ENCODE measurements around the gene SLAMF9. TPM values are rescaled to one million over a fixed set of nuclear protein-coding genes. Genes with fewer than 3 reads are reported as not detected.

Gene SLAMF9
- polyA plus RNA-seq, 1 donor (not counting 4 experiments of a cell fraction or from before 2014, with no cell fraction given): 0.31 TPM

GRCh38 chr1:159935305-159935704 is 18.7 kb downstream of the SLAMF9 start:
- DNase-seq (ENCODE audit: low read depth, low spot score) (no peak), FAIRE-seq (no peak)
- Histone ChIP-seq H3K9me3 (ENCODE audit: control insufficient read depth, low read depth, low read length) (no peaks in the 10 kb centered on the region), H3K9ac (ENCODE audit: control insufficient read depth, extremely low read depth, insufficient read depth, low read length) (no peak overlapping the region), H3K4me2 (ENCODE audit: control insufficient read depth, extremely low read depth, insufficient read depth, low read depth, low read length) (no peak overlapping the region), H3K27ac (ENCODE audit: control insufficient read depth, insufficient read depth, low read length) (no peak overlapping the region), H3K36me3 (ENCODE audit: control insufficient read depth in 2 of 2, extremely low read depth in 1 of 2, insufficient read depth in 2 of 2, low read length in 2 of 2) (peaks cover 6% of the 10 kb centered on the region in 2 experiments), H4K20me1 (ENCODE audit: control insufficient read depth, extremely low read depth, insufficient read depth, low read length) (no peaks in the 10 kb centered on the region), H3K9me1 (ENCODE audit: control insufficient read depth, extremely low read depth, insufficient read depth, low read length) (no peaks in the 10 kb centered on the region), H3K27me3 (ENCODE audit: control insufficient read depth, extremely low read depth, insufficient read depth, low read length) (no peaks in the 10 kb centered on the region), H3K4me3 (ENCODE audit: control insufficient read depth in 2 of 3, extremely low read depth in 1 of 3, insufficient read depth in 2 of 3, low read depth in 1 of 3, low read length in 3 of 3) (no peak overlapping the region), H3K4me1 (ENCODE audit: control insufficient read depth, extremely low read depth, insufficient read depth, low read length) (peaks cover 53% of the 10 kb centered on the region), H2AFZ (ENCODE audit: control insufficient read depth, low read length) (no peak overlapping the region), H3K79me2 (ENCODE audit: control insufficient read depth, insufficient read depth, low read length) (no peaks in the 10 kb centered on the region)
- TF ChIP-seq EZH2 (IDR thresholded peaks at IDR 0.05; ENCODE audit: low read length): no peak
- no peak for TF ChIP-seq CTCF (optimal IDR thresholded peaks at IDR 0.05 in 1 of 3, IDR thresholded peaks at IDR 0.05 in 1 of 3, conservative IDR thresholded peaks at IDR 0.05 in 1 of 3; ENCODE audit: extremely low read depth in 1 of 3, insufficient read depth in 2 of 3, low read length in 3 of 3)
- dilution Hi-C loops (cut with MboI; ENCODE audit: extremely low pct_ligation_motif_present, low sequenced_read_pairs): no loop called here

- TF ChIP-seq CTCF (optimal IDR thresholded peaks at IDR 0.05 in 1 of 3, IDR thresholded peaks at IDR 0.05 in 1 of 3, conservative IDR thresholded peaks at IDR 0.05 in 1 of 3; ENCODE audit: extremely low read depth in 1 of 3, insufficient read depth in 2 of 3, low read length in 3 of 3) (no peak), EZH2 (IDR thresholded peaks at IDR 0.05; ENCODE audit: low read length) (no peak)
- DNase-seq (ENCODE audit: low read depth, low spot score): no peak
- FAIRE-seq: no peak
Measured at GRCh38 chr1:159934136-159935039, 19.6 kb downstream of the SLAMF9 start.

More at GRCh38 chr1:159934136-159935039, 19.6 kb downstream of the SLAMF9 start:
- Histone ChIP-seq H3K36me3 (ENCODE audit: control insufficient read depth in 2 of 2, extremely low read depth in 1 of 2, insufficient read depth in 2 of 2, low read length in 2 of 2) (peaks cover 6 to 8% of the 10 kb centered on the region in 2 experiments), H3K4me2 (ENCODE audit: control insufficient read depth, extremely low read depth, insufficient read depth, low read depth, low read length) (no peak overlapping the region), H3K27me3 (ENCODE audit: control insufficient read depth, extremely low read depth, insufficient read depth, low read length) (no peaks in the 10 kb centered on the region), H3K4me3 (ENCODE audit: control insufficient read depth in 2 of 3, extremely low read depth in 1 of 3, insufficient read depth in 2 of 3, low read depth in 1 of 3, low read length in 3 of 3) (no peak overlapping the region), H4K20me1 (ENCODE audit: control insufficient read depth, extremely low read depth, insufficient read depth, low read length) (no peaks in the 10 kb centered on the region), H3K4me1 (ENCODE audit: control insufficient read depth, extremely low read depth, insufficient read depth, low read length) (peaks cover 55% of the 10 kb centered on the region), H3K9ac (ENCODE audit: control insufficient read depth, extremely low read depth, insufficient read depth, low read length) (no peak overlapping the region), H3K79me2 (ENCODE audit: control insufficient read depth, insufficient read depth, low read length) (no peaks in the 10 kb centered on the region), H3K27ac (ENCODE audit: control insufficient read depth, insufficient read depth, low read length) (no peak overlapping the region), H2AFZ (ENCODE audit: control insufficient read depth, low read length) (no peak overlapping the region), H3K9me3 (ENCODE audit: control insufficient read depth, low read depth, low read length) (no peaks in the 10 kb centered on the region), H3K9me1 (ENCODE audit: control insufficient read depth, extremely low read depth, insufficient read depth, low read length) (no peaks in the 10 kb centered on the region)
- dilution Hi-C loops (cut with MboI; ENCODE audit: extremely low pct_ligation_motif_present, low sequenced_read_pairs): no loop called here
